Mucosa of descending colon (tissue), 3 donors: ENCODE measurements around the gene IL16. TPM values are rescaled to one million over a fixed set of nuclear protein-coding genes. Genes with fewer than 3 reads are reported as not detected.

ENCODE experiments used
- ATAC-seq: fragments of 200-7000 bp; cut with Tn5 transposase; one replicate; pipeline ENCODE4 v1.9.1; 2020; ENCODE audit warnings: mild to moderate bottlenecking, moderate library complexity
- DNase-seq, 3 donors: peaks; one replicate each; pipeline ENCODE4 v3.0.0-alpha.2; 2020
- H3K36me3 ChIP-seq: fragments of 200-600 bp; one replicate; pipeline ENCODE4 v1.8.0; 2021; ENCODE audit warnings: low read depth, mild to moderate bottlenecking
- H3K4me1 ChIP-seq: fragments of 200-600 bp; one replicate; pipeline ENCODE4 v1.8.0; 2021; ENCODE audit warnings: low read depth, mild to moderate bottlenecking
- H3K4me3 ChIP-seq: fragments of 200-600 bp; one replicate; pipeline ENCODE4 v1.8.0; 2021; ENCODE audit warnings: mild to moderate bottlenecking
- H3K9me3 ChIP-seq: fragments of 200-600 bp; one replicate; pipeline ENCODE4 v1.8.0; 2021; ENCODE audit warnings: mild to moderate bottlenecking
- intact Hi-C, 2 donors: fragments of 100-400 bp; cut with DNase I in 1 of 2; cut with micrococcal nuclease in 1 of 2; formaldehyde crosslinking; loops; one replicate each; pipeline versions ENCODE4 v1.11.0 to v1.11.1; 2022; cut with DNase I, micrococcal nuclease
- total RNA-seq, 3 donors: library from RNA; stranded (reverse); fragmentation: NEBNext Ultra II Directional in 2 of 3; extraction: Animal tissue kit (Norgen Biotek cat#: 25700) in 2 of 3; gene quantifications; one replicate each; pipeline versions ENCODE4 v1.2.1 to v1.2.4, GENCODE V29; 2021 to 2023
- TF ChIP-seq, protein P1 (sequence below): fragments of 200-600 bp; IDR thresholded peaks from one replicate; pipeline ENCODE4 v1.8.0; 2022; ENCODE audit warnings: antibody characterized with exemption, mild to moderate bottlenecking
- donor health status: DM: no; HTN: no; CAD: no; lungs with moderate emphysema.
- donor health status: DM: no; HTN: no; CAD: no.
- donor health status: DM: no; HTN: yes; CAD: no.

The IL16 gene
- total RNA-seq, 3 donors from 2014 or later = 6.2 to 9.5 (median 8.4) TPM

DNA sequence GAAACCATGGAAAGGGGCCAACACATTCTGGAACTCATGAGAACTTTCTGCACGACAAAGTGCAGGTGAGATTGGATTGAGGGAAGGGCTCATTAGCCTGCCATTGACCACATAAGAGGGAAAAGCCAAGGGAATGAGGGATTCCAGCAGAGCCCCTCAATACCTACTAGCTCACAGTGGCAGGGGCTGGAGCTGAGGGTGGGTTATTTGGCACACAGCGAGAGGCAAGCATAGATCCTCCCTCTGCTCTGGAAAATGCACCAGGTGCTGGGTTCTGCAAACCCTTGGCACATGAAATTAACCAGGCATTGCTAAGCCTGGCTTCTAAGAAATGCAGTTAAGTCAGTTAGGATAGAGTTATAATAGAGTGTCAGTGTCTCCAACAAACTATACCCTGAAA, 60.8 kb downstream of the IL16 start:
- intact Hi-C loops = no loop called here
- DNase-seq (no peak), ATAC-seq (no peak)
- TF ChIP-seq, protein P1, sequence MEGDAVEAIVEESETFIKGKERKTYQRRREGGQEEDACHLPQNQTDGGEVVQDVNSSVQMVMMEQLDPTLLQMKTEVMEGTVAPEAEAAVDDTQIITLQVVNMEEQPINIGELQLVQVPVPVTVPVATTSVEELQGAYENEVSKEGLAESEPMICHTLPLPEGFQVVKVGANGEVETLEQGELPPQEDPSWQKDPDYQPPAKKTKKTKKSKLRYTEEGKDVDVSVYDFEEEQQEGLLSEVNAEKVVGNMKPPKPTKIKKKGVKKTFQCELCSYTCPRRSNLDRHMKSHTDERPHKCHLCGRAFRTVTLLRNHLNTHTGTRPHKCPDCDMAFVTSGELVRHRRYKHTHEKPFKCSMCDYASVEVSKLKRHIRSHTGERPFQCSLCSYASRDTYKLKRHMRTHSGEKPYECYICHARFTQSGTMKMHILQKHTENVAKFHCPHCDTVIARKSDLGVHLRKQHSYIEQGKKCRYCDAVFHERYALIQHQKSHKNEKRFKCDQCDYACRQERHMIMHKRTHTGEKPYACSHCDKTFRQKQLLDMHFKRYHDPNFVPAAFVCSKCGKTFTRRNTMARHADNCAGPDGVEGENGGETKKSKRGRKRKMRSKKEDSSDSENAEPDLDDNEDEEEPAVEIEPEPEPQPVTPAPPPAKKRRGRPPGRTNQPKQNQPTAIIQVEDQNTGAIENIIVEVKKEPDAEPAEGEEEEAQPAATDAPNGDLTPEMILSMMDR = no peak
- H3K4me3 ChIP-seq = no peak overlapping the region
- H3K4me1 ChIP-seq = no peaks in the 10 kb centered on the region
- H3K36me3 ChIP-seq = no peaks in the 10 kb centered on the region
- no peaks in the 10 kb centered on the region for H3K9me3 ChIP-seq

DNA sequence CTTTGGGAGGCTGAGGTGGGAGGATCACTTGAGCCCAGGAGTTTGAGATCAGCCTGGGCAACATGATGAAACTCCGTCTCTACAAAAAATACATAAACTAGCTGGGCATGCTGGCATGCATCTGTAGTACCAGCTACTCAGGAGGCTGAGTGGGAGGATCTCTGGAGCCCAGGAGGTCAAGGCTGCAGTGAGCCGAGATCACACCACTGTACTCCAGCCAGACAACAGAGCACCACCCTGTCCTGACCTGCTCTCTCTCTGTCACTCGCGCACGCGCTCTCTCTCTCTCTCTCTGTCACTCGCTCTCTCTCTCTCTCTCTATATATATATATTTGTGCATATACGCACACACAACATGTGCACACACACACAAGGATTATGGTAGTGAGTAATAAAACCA, 61.8 kb downstream of the IL16 start:
- ATAC-seq (no peak), DNase-seq (no peak)
- Histone ChIP-seq H3K4me3 (no peak overlapping the region), H3K4me1 (no peaks in the 10 kb centered on the region), H3K36me3 (no peaks in the 10 kb centered on the region), H3K9me3 (no peaks in the 10 kb centered on the region)
- intact Hi-C loops = no loop called here
- TF ChIP-seq, protein P1 = no peak

DNA sequence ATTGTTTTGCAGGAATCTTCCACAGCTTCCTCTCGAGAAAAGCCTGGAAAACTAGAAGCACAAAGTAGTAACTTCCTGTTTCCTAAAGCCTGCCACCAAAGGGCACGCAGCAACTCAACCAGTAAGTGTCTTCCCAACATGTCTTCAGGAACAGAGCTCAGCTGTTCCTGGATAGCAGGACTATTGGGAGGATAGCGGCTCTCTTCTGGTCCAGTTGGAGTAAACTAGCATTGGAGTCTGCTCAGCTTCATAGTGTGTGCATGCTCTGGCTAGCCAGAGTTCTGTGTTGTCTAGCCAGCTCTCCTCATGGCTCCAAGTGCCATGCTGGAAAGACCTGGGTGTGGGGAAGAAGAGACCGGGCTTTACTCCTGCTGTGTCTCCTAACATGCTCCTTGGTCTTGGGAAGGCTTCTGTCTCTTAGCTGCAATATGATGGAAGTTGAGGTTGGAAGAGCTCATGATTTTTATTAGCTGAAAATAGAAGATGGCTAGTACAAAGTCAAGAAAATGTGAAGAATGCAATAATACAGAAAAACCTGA, 63.1 kb downstream of the IL16 start:
- no peak overlapping the region for H3K4me3 ChIP-seq
- intact Hi-C loops = loop anchor here (5.0 to 10.0 kb wide), 3 partner anchors 95 to 155 kb away; no protein-coding TSS in a partner anchor
- no peak for DNase-seq

DNA sequence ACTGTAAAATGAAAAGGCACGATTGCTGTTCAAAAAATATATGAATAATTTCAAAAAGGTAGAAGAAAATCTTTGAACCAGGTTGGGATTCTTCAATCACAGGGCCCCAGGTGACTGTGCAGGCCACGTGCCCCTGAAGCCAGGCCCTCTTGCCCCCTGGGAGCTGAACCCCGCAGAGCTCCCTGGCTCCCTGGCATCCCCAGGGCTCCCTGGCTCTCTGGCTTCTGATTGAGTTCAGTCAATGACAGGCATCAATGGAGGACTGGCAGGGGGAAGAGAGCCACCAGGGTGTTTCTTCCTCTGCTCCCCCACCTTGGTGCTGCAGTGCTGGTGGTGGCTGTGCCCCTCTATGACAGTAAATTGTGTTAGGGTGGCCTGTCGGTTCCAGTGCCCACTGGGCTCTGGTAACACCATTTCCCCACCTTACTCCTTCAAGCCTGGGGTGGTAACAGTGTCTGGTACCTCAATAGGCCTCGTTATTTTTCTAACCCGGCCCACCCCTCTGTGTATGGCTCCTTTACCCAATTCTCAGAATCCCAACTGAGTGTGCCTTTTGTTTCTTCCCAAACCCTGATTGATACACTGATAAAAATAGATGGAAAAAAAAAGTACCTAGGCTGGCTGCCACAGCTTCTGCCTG, 64.6 kb downstream of the IL16 start:
- TF ChIP-seq, protein P1 = no peak
- Histone ChIP-seq H3K4me1 (peaks cover 6% of the 10 kb centered on the region), H3K9me3 (no peaks in the 10 kb centered on the region), H3K4me3 (no peak overlapping the region), H3K36me3 (no peaks in the 10 kb centered on the region)
- intact Hi-C loops = loop anchor here (5.0 to 10.0 kb wide), 3 partner anchors 96 to 156 kb away; no protein-coding TSS in a partner anchor
- DNase-seq (no peak), ATAC-seq (no peak)

More for the DNA sequence above, 63.1 kb downstream of the IL16 start:
- TF ChIP-seq, protein P1 = no peak
- ATAC-seq = no peak
- Histone ChIP-seq H3K9me3 (no peaks in the 10 kb centered on the region), H3K36me3 (no peaks in the 10 kb centered on the region), H3K4me1 (no peaks in the 10 kb centered on the region)

DNA sequence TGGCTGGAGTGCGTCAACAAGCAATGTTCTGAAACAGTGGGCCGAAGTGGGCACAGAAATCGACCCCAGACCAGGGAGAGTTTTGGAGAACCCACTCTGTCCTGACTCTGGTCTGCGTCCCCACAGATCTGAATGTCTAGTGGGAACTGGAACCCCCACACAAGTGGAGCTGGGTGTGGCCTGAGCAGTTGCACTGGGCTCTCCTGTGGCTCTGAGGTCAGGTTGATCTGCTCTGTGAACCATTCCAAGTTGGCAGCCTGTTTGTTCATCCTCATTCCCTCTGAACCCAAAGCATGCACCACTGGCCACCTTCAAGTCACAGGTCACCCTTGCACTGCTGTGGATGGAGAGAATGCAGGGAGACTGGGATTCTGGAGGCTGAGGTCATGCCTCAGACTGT, 66.8 kb downstream of the IL16 start:
- H3K4me1 ChIP-seq = peaks cover 6% of the 10 kb centered on the region
- H3K36me3 ChIP-seq = no peaks in the 10 kb centered on the region
- intact Hi-C loops = loop anchor here (5.0 to 10.0 kb wide), 3 partner anchors 99 to 159 kb away; no protein-coding TSS in a partner anchor
- H3K4me3 ChIP-seq = no peak overlapping the region
- no peak for ATAC-seq
- no peak for DNase-seq
- H3K9me3 ChIP-seq = no peaks in the 10 kb centered on the region
- TF ChIP-seq, protein P1 = no peak
